GDM1 (cell line): ENCODE measurements around the gene PLCL2.
"Not testable (repeated sequence)": the region's sequence is repeated elsewhere in the genome, so short reads cannot be mapped to it uniquely, and the experiment has no call there.

Source experiments
- DNase-seq: peaks from one replicate; lab custom pipeline; 2025; lab: John Stamatoyannopoulos, UW

The PLCL2 gene

GRCh38 chr3:17076940-17077605 is 192.3 kb downstream of the PLCL2 start:
- no peak for DNase-seq

GRCh38 chr3:17077606-17078005 is 192.9 kb downstream of the PLCL2 start:
- DNase-seq, result no peak

DNA sequence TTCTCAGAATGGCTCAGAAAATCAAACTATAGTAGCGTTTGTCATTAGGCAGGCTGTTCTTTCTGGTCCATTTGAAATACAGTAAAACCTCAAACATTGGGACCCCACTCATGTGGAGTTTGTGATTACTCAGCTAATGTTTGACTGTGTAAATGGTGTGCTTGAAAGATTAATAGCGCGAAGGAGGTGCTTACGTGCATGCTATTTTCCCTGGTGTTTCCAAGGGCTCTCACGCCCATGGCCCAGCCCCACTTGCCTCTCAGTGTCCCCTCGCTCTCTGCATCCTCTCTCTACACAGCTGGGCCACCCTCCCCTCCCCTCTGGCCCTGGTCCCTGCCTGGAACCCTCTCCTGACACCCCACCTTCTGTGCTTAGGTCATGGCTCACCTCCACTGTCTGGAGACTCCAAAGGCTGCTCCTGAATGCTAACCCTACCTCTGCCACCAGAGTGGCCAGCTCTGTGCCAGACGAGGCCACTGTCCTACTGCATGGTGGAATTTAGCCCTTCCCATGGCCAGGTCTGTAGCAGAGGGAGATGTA is 194.2 kb downstream of the PLCL2 start:
- no peak for DNase-seq

DNA sequence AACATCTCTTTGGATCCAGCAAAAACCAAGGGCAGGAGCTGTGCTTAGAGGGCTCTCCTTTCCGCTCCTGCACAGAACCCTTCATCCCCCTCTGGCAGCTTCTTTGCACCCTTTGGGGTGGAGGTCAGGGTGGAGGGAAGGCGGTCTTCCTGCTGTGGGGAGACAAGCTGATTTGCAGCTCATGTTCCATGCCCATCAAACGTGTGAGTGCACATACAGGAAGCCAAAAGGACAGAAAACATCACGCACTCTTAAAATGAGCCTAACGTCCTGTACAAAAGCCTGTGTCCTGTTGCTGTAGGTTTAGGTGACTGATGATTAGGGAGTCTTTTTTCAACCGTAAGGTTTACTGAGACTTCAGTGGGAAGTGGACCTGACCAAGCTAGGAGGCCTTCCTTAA is 195.2 kb downstream of the PLCL2 start:
- no peak for DNase-seq

GRCh38 chr3:17081520-17081919 is 196.8 kb downstream of the PLCL2 start:
- DNase-seq, result no peak

- DNase-seq, result no peak
Observed at GRCh38 chr3:17087509-17087908, 202.8 kb downstream of the PLCL2 start.

- DNase-seq, result no peak
Observed at GRCh38 chr3:17088017-17088416, 203.3 kb downstream of the PLCL2 start.

GRCh38 chr3:17088602-17089313 is 204.0 kb downstream of the PLCL2 start:
- DNase-seq, result no peak

GRCh38 chr3:17089314-17089700 is 204.6 kb downstream of the PLCL2 start:
- DNase-seq, result no peak

GRCh38 chr3:17090280-17090983 is 205.7 kb downstream of the PLCL2 start:
- DNase-seq, result no peak

- no peak for DNase-seq
Observed at GRCh38 chr3:17091910-17092582, 207.3 kb downstream of the PLCL2 start.

GRCh38 chr3:17092583-17092933 is 207.8 kb downstream of the PLCL2 start:
- no peak for DNase-seq

DNA sequence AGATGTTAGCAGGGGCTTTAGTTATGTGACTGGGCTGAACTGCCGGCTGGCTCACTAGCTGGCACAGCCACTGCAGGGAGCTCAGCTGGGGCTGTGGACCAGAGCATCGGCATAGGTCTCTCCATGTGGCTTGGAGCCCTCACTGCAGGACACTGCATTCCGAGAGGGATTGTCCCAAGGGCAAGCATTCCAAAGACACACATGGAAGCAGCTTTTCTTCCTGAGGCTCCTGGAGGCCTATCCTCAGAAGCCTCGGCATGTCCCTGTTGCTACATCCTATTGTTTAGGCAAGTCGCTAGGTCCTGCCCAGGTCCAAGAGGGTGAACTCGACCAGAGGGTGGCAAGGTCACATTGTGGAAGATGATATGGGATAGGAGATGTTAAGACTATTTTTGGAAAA is 209.8 kb downstream of the PLCL2 start:
- DNase-seq, result no peak

- DNase-seq, result no peak
Observed at GRCh38 chr3:17103579-17103978, 218.8 kb downstream of the PLCL2 start.

DNA sequence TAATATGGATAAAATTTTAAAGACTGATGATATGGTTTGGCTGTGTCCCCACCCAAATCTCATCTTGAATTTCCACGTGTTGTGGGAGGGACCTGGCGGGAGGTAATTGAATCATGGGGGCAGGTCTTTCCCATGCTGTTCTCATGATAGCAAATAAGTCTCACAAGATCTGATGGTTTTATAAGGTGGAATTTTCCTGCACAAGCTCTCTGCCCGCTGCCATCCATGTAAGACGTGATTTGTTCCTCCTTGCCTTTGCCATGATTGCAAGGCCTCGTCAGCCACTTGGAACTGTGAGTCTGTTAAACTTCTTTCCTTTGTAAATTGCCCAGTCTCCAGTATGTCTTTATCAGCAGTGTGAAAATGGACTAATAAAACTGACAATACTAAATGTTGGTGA is 222.0 kb downstream of the PLCL2 start:
- not testable (repeated sequence) for DNase-seq

GRCh38 chr3:17110660-17111396 is 226.1 kb downstream of the PLCL2 start:
- no peak for DNase-seq

DNA sequence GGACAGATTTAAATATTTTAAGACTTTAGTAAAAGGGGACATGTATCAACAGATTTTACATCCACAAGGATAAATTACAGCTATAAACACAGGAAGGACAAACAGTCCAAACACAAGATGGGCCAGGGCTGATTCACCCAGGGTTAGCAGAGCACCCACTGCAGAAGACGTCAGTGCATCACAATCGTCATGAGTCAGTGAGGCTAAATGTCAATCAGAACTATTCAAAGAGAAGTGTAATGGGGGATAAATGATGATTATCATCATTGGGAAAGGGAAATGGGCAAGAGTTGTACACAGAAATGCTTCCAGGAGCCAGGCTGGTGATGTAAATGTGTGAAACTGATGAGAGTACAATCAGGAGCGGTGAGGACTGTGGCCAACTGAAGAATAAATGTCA is 226.8 kb downstream of the PLCL2 start:
- no peak for DNase-seq

DNA sequence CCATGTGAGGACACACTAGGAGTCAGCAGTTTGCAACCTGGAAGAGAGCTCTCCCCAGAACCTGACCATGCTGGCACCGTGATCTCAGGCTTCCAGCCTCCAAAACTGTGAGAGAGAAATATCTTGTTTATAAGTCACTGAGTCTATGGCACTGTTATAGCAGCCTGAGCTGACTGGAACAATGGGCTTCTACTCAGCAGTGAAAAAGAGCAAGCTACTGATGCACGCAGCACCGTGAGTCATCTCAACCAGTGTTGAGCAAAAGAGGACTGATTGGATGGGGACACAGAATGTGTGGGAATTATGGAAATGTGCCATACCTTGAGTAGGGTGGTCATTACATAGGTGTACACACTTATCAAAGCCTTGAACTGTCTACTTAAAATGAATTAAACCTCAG is 230.4 kb downstream of the PLCL2 start:
- DNase-seq, result no peak

GRCh38 chr3:17116007-17116600 is 231.3 kb downstream of the PLCL2 start:
- no peak for DNase-seq

DNA sequence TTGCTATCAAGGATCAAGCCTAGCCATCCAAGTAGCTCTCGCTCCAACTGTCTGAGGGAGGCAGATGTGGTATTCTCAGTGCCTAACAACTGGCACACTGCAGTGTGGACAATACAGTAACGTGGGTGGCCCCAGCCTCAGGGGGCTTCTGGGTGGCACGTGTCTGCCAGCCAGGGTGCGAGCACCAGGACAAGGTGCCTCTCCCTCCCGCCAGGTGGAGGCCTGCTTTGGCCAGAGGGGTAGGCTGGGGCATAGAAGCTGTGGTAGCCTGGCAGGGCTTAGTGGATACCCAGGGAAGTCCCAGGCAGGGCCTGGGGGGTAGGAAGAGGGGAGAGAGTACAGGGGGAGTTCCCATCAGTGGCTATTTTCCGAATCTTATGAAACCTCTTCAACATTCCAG is 234.0 kb downstream of the PLCL2 start:
- no peak for DNase-seq
